Stimulated activated CD4-positive, alpha-beta T cell treated with anti-CD3 and anti-CD28 coated beads, Interleukin-12 subunit alpha, Interleukin-12 subunit beta, amount 100 ng/mL, for 4 hours (primary cell): ENCODE data around the gene PLEKHH3.

Source experiments
- DNase-seq: peaks from one replicate; pipeline ENCODE4 v3.0.0-alpha.2; 2020

PLEKHH3 gene

GRCh38 chr17:42686520-42687128 is 9.8 kb upstream of the PLEKHH3 start:
- no peak for DNase-seq

- no peak for DNase-seq
Observed at GRCh38 chr17:42685831-42686230, 9.0 kb upstream of the PLEKHH3 start.

GRCh38 chr17:42684929-42685556 is 8.2 kb upstream of the PLEKHH3 start:
- no peak for DNase-seq

- DNase-seq: no peak
Observed at GRCh38 chr17:42683407-42684034, 6.7 kb upstream of the PLEKHH3 start.

- DNase-seq: no peak
Observed at GRCh38 chr17:42682722-42683403, 6.1 kb upstream of the PLEKHH3 start.

GRCh38 chr17:42681976-42682721 is 5.4 kb upstream of the PLEKHH3 start, which contains the start of gene CNTNAP1:
CNTNAP1 (plus strand) TSS chr17:42682531; CDS start chr17:42682830, 299 bp downstream.
- DNase-seq: no peak

- no peak for DNase-seq
Observed at GRCh38 chr17:42680331-42680808, 3.6 kb upstream of the PLEKHH3 start.

GRCh38 chr17:42679492-42680330 is 2.9 kb upstream of the PLEKHH3 start:
- peak; percentile 66 for DNase-seq

- no peak for DNase-seq
Observed at GRCh38 chr17:42678951-42679491, 2.2 kb upstream of the PLEKHH3 start.

- DNase-seq: peak; percentile 78
Observed at GRCh38 chr17:42677921-42678781, 1.4 kb upstream of the PLEKHH3 start.

GRCh38 chr17:42677012-42677857 is 441 bp upstream of the PLEKHH3 start:
- peak; percentile 98 for DNase-seq

- DNase-seq: no peak
Observed at GRCh38 chr17:42675965-42676423, 800 bp downstream of the PLEKHH3 start.

- DNase-seq: no peak
Observed at GRCh38 chr17:42675348-42675964, 1.3 kb downstream of the PLEKHH3 start.

GRCh38 chr17:42674755-42675347 is 1.9 kb downstream of the PLEKHH3 start:
- no peak for DNase-seq

GRCh38 chr17:42673885-42674754 is 2.7 kb downstream of the PLEKHH3 start:
- DNase-seq: no peak

GRCh38 chr17:42673266-42673884 is 3.4 kb downstream of the PLEKHH3 start:
- DNase-seq: no peak

GRCh38 chr17:42672038-42672437 is 4.8 kb downstream of the PLEKHH3 start:
- DNase-seq: no peak
